OCI-LY7 (cell line): Measurements from ENCODE around the gene MFGE8.

ENCODE experiments used
- CTCF ChIP-seq: fragments of 200-600 bp; sonication (generic); conservative IDR thresholded peaks from 2 replicates; pipeline ENCODE4 v1.5.1; 2014; ENCODE audit warnings: mild to moderate bottlenecking, antibody characterized with exemption, low read length, moderate library complexity, mixed read lengths
- EZH2phosphoT487 ChIP-seq: fragments of 200-600 bp; sonication (generic); IDR thresholded peaks from 2 replicates; pipeline ENCODE4 v1.6.1; 2018; ENCODE audit warnings: low read depth, borderline replicate concordance, mild to moderate bottlenecking, mixed run types, antibody characterized with exemption, low read length, moderate library complexity, mixed read lengths

GRCh38 chr15:88882785-88883184 lies 30.4 kb downstream of the MFGE8 start:
- TF ChIP-seq CTCF (no peak), EZH2phosphoT487 (no peak)
